ENCODE measurements around the gene SLC8A3. TPM values are rescaled to one million over a fixed set of nuclear protein-coding genes. Genes with fewer than 3 reads are reported as not detected.

SLC8A3 gene
- total and polyA plus RNA-seq, 12 donors, result 0.01 to 0.26 (median 0.14) TPM; not detected in 4

- ATAC-seq, result no peak
- Histone ChIP-seq H3K27me3 (peaks cover 0 to 50% (median 14%) of the 10 kb centered on the region in 7 donors), H3K9me3 (no peaks in the 10 kb centered on the region), H3K27ac (no peak overlapping the region), H3K4me3 (no peak overlapping the region), H3K4me1 (no peaks in the 10 kb centered on the region), H3K36me3 (no peaks in the 10 kb centered on the region)
- TF ChIP-seq CTCF (IDR thresholded peaks at IDR 0.05), result no peak
- 74 to 79% methylated on average over 5 of the region's 5 CpGs for WGBS, 2 donors
- intact Hi-C loops (cut with DNase I), result no loop called here
- DNase-seq, result no peak
Measured at GRCh38 chr14:70143306-70143705, 45.4 kb downstream of the SLC8A3 start.

DNA sequence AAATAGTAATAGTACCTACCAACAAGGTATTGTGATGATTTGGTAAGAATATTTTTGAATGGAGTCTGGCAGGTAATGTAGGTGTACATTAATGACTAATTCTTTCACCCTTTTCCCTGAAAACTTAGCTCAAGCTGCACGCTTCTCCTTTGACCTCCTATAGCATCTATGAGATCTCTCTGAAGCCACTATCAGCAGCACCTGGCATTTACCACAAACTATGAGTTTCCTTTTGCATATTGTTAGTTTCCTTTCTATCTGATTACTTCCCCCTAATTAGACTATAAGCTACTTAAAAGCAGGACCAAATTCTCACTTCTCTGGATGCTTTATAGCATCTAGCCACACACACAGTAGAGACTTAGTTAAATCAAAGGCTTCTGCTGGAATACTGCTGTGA, 48.1 kb downstream of the SLC8A3 start:
- Histone ChIP-seq H3K27ac (no peak overlapping the region), H3K27me3 (peaks cover 0 to 33% (median 14%) of the 10 kb centered on the region in 7 donors), H3K36me3 (no peaks in the 10 kb centered on the region), H3K4me3 (no peak overlapping the region), H3K9me3 (no peaks in the 10 kb centered on the region), H3K4me1 (no peaks in the 10 kb centered on the region)
- DNase-seq, result no peak
- intact Hi-C loops (cut with DNase I), result no loop called here
- TF ChIP-seq CTCF (IDR thresholded peaks at IDR 0.05), result no peak
- no peak for ATAC-seq
- 64 to 71% methylated on average over 1 of the region's 1 CpG for WGBS, 2 donors

DNA sequence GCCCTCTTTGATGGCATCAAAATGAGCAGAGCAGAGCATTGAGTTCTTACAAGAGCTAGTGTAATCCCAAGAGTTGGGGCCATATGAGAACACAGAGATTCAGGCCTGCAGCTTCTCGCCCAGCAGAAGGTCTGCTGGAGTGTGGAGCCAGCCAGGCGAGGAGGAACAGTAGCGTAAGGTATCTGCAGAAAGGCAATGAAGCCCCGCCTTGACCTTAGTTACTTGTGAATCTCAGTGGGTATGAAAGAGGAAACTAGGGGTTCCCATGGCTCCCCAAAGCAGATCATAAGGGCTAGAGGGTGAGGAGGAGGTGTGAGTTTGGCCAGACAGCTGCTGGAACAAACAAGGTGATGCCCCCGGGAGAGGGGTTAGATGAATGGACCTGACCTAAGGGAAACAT, 49.4 kb downstream of the SLC8A3 start:
- intact Hi-C loops (cut with DNase I), result no loop called here
- H3K36me3 ChIP-seq, result no peaks in the 10 kb centered on the region
- DNase-seq (no peak), ATAC-seq (no peak)
- H3K4me3 ChIP-seq, result no peak overlapping the region
- H3K9me3 ChIP-seq, result no peaks in the 10 kb centered on the region
- H3K27ac ChIP-seq, result no peak overlapping the region
- TF ChIP-seq CTCF (IDR thresholded peaks at IDR 0.05), result no peak
- H3K27me3 ChIP-seq, result peaks cover 0 to 33% (median 15%) of the 10 kb centered on the region in 7 donors
- 79 to 84% methylated on average over 5 of the region's 5 CpGs for WGBS, 2 donors
- no peaks in the 10 kb centered on the region for H3K4me1 ChIP-seq

GRCh38 chr14:70137788-70138187, 51.0 kb downstream of the SLC8A3 start:
- no peak for TF ChIP-seq CTCF (IDR thresholded peaks at IDR 0.05)
- ATAC-seq, result no peak
- no peak overlapping the region for H3K4me3 ChIP-seq
- intact Hi-C loops (cut with DNase I), result no loop called here
- H3K27me3 ChIP-seq, result peaks cover 0 to 34% (median 17%) of the 10 kb centered on the region in 7 donors
- no peaks in the 10 kb centered on the region for H3K4me1 ChIP-seq
- no peak overlapping the region for H3K27ac ChIP-seq
- 67 to 72% methylated on average over 3 of the region's 3 CpGs for WGBS, 2 donors
- H3K36me3 ChIP-seq, result no peaks in the 10 kb centered on the region
- no peak for DNase-seq
- H3K9me3 ChIP-seq, result no peaks in the 10 kb centered on the region

Measured in heart right ventricle (tissue), 16 donors.